GM21390 (cell line): Measurements from ENCODE around the gene ART1.

ENCODE experiments used
- ATAC-seq: cut with Tn5 transposase; IDR thresholded peaks from one replicate; pipeline ENCODE4 v1.9.1; 2021; ENCODE audit not compliant: unreplicated experiment

Gene ART1

DNA sequence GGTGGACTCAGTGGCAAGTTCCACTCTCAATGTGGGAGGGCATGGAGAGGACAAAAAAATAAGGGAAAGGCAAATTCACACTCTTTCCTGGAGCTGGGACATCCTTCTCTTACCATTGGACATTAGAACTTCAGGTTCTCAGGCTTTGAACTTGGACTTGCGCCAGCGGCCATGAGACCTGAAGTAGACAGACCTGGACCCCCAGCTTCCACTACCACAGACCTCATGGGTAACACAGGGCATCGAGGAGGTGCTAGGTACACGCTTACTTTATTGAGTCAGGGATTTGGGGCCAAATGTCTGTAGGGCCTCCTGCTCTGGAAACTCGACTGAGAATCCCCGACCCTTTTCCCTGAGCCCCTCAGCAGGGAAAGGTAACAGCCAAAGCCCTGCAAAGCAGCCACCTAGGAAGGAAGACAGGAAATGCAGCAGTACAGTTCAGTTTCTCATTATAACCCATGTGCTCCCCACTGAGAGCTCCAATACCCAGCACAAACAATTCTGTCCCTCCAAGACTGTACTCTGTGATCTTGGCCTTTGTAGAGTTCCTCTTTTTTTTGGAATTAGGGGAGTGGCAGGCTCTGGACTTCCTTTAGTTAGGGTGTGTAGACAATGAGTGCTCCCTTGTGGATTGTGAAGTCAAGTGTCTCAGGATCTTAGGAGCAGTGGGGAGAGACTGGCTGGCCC, 20.6 kb downstream of the ART1 start:
- no peak for ATAC-seq

DNA sequence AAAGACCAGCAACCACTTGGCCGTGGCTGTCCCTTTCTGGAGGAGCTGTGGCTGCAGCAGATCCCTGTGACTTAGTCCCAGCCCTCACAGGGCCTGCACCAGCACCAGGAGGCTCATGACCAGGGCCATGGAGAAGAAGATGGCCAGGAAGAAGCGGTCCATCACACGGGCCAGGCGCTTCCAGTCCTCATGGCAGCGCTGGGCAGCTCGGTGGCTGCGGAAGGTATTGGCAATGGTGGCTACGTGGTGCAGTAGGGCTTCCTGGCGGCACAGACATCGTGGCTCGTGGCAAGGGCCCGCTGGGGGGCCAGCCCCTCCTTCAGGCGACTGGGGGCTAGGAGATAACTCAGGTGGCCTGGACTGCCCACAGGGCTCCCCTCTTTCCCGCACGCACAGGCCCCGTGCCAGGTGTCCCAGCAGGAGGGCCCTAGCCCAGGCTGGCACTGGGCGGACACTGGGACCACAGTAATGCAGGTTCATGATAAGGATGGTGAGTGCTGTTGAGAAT, 21.1 kb downstream of the ART1 start:
- ATAC-seq, result no peak

DNA sequence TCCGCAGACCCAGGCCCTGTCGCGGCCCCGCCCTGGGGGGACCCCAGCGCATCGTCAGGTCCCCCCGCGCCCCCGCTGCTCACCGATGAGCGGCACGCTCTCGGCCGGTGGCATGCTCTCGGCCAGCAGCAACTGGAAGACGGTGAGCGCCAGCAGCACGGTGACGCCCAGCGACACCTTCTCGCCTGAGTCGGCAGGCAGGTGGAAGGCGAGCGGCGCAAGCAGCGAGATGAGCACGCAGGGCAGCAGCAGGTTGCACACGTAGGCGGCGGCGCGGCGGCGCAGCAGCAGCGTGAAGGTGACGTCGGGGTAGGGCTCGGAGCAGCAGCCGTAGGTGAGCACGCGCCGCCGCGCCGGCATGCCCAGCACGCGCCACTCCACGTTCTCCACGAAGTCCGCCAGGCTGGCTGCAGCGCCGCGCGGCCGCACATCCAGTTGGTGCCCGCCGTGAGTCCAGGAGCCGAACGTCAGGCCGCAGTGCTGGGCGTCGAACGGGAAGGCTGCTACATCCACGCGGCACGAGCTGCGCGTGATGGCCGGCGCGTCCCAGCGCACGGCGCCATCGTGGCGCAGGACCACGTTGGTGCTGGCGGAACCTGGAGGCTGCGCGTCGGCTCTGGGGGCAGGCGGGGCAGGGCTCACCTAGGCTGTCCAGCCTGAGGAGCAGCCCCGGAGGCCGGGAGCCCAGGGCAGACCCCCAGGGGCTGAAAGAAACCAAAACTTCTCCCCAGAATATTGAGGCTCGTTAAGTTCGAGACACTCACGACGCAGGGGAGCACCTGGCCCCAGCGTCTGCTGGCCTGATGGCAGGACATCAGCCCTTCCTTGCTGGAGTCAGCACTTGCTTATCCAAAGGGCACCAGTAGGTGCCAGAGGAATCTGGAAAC, 22.5 kb downstream of the ART1 start:
- ATAC-seq, result no peak

DNA sequence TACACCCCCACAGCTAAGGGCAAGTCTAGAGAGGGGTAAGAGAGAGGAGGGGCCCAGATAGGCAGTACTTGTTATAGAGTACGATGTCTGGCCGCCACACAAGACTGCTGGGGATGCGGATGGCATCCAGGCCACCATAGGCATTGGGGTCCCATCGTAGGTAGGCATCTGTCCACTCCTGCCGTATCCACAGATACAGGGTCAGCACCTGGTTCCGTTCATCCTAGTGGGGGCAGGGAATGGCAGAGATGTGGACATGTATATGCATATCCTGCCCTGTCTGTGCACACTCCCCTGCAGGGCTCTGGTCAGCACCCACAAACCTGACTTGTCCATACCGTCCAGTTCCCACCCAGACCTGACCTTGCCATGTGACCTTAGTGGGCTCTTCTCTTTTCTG, 24.2 kb downstream of the ART1 start:
- ATAC-seq, result no peak

DNA sequence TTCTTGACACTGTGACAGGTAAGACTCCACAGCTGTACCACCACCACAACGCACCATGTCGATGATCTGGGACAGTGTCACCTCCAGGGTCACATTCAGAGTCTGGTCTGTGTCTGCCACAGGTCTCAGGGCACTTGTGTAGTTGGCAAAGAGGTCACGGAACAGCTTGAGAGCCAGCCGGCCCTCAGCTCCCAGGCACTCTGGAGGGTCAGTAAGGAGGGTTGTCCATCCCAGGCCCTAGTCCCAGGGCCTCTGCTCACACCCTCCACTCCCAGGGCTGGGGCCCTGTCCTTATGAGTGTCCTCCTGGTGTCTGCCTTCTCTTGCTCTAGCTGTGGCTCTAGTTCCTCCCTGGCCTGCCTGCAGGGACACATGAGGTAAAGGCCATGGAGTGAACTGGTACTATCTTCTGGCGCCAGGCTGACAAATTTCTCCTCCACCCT, 24.8 kb downstream of the ART1 start:
- no peak for ATAC-seq

DNA sequence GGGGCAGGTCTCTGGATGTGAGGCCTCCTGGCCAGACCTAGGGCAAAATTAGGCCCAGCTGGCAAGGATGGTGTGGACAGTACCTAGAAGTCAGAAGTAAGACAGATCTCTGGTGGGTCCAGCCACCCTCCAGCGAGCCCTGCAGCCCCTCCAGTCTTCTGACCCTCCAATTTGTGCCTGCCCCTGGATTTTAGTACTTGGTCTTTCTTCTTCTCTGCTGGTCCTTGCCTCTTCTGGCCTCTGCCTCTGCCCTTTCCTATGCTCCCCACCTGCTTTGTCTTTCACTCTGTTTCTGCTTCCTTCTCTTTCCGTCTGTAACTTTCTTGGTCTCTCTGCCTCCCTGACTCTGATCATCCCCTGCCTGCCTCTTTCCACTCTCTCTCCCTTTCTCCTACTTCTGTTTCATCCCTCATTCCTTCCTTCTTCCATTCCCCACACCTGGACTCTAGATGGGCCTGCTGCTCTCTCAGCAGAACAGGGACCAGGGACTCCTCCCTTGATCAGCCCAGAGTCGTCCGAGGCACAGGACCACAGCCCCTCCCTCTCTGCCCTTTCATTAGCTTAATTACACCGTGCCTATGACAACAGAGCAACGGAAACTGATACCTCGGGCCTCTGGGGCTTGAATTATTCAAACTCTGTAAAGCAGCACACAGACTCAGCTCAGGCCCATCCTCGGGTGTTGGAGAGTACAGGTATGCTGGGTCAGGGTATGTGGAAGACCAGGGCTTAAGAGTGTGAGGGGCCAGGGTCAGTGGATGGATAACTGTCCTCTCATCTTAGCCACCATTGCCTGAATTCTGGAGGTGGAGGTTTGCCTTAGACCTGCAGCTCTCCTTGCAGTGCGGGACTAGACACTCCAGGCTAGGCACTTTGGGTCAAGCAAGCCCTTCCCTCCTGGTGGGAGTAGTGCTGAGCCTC, 26.7 kb downstream of the ART1 start, which contains the start of gene CHRNA10:
CHRNA10 (minus strand) TSS at position 51 of the 921 bp plus-strand sequence. CDS start 72 bp downstream, outside the sequence.
- no peak for ATAC-seq

DNA sequence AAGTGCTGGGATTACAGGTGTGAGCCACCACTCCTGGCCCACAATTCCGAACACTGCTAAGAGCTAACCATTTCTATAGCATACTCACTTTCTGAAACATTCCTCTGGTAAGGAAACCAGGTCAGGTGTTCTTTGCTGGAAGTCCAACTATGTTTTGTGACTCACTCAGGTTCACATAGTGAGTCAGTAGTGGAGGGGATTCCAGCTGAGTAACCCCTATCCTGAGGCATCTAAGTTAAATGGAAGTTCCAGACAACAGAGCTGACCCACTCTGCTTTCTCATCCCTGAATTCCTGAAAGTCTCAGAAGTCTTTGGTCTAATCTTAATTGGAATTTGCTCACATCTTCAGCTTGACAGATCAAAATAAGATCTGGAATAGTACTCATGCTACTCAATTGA, 29.3 kb downstream of the ART1 start:
- ATAC-seq, result no peak

DNA sequence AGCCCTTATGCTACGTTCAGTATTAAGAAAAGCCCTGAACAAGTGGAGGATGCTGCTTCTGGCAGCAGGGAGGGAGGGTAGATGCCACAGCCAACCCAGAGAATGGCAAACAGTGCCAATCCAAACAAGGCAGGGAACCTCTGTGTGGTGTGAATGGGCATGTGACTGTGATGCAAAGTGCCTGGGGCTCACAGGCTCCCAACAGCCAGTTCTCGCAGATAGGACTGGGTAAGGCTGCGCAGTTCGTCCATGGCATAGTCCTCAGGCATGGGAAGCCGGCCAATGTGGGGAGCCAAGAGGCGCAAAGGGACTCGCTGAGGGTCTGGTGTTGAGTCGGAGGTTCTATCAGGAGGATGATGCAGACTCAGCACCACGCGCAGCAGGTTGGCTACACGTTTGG, 31.0 kb downstream of the ART1 start:
- ATAC-seq, result no peak

DNA sequence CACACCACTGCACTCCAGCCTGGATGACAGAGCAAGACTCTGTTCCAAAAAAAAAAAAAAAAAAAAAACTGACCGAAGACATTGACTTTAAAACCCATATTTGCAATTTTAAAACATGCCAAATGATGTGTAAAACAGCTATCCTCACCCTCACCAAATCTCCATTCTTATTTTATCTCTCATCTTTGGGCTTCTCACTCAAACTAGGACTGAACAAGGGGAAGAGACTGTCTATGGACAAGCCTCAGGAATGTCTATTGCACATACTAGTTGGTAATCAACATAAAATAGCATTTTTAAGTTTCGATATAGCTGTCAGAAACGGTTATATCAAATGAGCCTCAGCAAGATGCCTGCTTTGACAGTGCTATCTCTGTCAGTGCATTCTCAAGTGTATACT, 34.1 kb downstream of the ART1 start:
- no peak for ATAC-seq

DNA sequence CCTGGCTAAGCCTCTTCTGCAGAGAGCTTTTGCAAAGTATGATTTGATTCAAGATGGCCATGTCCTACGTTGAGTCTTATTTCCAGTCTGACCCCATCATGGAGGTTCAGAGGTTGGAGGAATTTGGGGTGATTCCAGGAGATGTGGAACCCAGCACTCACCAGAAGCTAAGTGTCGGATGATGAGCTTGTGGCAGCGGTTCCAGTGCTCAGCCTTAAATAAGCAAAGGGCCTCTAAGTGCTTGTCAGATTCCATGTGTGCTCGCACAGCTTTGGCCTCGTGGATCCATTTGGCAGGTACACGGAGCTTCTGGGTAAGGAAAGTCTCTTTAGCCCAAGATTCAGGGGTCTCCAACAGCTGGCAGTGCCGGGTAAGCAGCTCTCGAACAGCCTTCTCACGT, 38.1 kb downstream of the ART1 start:
- ATAC-seq, result no peak

DNA sequence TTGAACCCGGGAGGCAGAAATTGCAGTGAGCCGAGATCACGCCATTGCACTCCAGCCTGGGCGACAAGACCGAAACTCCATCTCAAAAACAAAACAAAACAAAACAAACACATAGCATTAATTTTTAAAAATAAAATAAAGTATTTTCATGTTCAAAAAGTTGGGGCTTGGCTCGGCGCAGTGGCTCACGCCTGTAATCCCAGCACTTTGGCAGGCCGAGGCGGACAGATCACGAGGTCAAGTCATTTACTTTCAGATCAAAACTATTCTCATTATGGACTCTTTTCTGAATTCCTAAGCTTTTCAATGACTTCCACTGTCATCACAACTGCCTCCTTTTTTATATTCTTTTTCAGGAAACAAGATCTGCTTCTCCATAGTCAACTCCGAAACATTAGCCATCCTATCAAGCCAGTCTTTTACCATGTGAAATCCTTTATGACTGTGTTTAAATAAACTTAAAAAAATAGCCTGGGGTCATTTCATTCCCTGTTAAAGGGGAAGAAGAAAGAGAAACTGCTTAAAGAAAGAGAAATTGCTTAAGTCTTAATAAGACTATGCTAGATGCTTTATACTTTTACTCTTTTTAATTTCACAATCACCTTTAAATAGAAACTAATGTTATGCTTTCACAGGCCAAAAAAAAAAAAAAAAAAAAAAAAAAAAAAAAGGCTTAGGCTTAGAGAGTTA, 39.3 kb downstream of the ART1 start:
- no peak for ATAC-seq

DNA sequence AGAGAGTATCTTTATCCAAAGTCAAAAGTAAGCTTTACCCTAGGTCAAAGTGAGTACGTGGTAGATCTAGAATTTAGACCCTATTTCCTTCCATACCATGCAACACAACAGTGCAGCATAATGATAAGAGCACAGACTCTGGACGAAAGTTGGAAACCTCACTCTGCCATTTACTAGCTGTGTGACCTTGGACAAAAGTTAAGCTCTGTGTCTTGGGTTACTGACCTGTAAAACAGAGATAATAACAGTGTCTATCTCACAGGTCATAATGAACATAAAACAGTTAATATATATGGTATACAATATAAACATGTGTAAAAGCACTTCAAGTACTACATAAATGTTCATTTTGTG, 39.9 kb downstream of the ART1 start:
- ATAC-seq, result no peak

DNA sequence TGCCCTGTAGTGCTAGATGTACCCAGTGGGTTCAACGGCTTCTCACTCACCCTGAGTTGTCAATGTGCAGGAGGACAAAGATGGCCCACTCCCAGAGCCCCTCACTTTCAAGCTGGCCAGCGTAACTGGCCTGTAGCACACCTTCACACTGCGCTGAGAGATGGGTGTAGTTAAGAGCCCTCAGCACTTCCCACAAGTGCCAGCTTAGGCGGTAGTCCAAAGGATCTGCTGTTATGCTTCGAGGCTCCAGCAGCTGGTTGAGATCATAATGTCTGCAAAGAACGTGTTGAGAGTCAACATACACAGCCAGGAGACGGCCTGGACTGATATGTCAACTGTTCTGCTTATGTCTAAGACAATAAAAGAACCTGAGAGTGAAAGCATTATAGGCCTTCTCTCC, 41.0 kb downstream of the ART1 start:
- ATAC-seq, result no peak

DNA sequence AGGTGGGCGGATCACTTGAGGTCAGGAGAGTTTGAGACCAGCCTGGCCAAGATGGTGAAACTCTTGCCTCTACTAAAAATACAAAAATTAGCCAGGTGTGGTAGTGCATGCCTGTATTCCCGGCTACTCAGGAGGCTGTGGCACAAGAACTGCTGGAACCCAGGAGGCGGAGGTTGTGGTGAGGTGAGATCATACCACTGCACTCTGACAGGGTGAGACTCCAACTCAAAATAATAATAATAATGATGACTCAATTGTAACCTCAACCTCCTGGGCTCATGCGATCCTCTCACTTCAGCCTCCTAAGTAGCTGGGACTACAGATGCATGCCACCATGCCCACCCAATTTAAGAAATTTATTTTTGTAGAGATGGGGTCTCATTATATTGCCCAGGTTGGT, 41.8 kb downstream of the ART1 start:
- no peak for ATAC-seq

DNA sequence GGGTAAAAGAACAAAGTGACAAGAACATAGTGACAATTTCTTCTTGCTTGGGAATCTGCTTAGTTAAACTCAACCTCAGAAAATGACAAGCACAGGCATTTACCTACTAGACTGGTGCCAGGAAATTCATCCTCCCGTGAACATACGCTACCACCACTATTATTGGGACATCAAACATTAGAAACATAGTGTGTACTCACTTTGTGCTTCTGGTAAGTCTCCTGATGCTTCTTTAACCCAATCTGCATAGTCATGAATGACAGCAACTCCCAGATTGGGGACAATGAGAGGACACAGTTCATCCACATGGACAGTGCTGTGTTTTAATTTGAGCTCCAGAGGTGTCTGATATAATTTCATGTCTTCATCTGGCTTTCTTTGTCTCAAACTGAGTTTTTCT, 55.5 kb downstream of the ART1 start:
- ATAC-seq, result no peak

DNA sequence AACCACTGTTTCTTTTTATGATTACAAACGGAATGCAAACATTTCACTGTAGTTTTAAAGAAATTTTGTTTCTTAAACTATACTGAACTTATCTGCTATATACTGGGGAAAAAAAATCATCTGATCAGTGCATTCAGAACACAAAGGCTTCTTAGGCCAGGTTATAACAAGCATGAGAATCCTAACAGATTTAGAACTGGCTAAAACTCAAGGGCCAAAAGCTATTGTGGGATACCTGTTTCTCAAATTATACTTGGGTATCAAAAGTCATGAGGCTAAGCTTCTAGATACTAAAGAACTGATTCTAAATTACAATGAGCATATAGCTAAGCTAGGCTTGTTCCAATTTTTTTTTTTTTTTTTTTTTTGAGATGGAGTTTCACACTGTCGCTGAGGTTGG, 56.0 kb downstream of the ART1 start:
- no peak for ATAC-seq

DNA sequence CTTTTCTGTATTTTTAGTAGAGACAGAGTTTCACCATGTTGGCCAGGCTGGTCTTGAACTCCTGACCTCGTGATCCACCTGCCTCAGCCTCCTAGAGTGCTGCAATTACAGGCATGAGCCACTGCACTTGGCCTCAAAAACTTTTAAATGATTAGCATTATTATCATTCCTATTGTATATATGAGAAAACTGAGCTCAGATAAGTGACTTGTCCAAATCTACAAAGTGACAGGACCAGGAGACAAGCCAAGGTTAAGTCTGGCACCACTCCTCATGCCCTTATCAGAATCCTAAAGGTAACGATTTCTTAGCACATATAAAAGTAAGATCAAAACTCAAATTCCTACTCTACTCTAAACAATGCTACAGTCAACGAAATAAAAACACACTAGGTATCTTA, 58.5 kb downstream of the ART1 start:
- no peak for ATAC-seq

DNA sequence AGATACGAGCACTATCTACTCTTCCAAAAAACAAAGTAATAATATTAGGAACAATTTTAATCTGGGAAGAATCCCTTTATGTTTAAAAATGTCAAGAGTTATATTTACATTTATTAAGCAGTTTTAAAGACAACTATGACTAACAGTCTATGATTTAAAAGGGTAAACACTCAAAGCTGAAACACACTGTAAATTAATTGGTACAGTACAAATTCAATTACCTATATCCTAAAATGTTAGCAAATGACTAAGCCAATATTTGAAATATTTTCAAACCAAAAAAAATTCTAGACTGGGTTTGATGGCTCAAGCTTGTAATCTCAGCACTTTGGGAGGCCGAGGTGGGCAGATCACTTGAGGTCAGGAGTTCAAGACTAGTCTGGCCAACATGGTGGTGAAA, 62.2 kb downstream of the ART1 start:
- ATAC-seq, result no peak

DNA sequence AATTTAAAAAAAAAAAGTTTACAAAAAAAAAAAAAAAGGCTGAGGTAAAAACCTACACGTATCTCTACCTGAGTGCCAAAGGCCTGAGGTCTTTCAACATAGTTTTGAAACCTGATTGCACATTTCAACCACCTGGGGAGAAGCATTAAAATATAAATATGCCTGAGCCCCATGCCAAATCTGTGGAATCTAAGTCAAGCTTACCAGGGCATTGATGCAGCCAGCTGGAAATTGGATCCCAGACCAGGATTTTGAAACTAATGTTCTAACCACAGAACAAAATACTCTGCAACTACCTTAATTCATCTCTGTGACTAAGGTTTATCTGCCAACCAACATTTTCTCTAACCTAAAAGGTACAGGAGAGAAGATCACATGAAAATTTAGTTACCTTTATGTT, 65.0 kb downstream of the ART1 start:
- ATAC-seq, result no peak

DNA sequence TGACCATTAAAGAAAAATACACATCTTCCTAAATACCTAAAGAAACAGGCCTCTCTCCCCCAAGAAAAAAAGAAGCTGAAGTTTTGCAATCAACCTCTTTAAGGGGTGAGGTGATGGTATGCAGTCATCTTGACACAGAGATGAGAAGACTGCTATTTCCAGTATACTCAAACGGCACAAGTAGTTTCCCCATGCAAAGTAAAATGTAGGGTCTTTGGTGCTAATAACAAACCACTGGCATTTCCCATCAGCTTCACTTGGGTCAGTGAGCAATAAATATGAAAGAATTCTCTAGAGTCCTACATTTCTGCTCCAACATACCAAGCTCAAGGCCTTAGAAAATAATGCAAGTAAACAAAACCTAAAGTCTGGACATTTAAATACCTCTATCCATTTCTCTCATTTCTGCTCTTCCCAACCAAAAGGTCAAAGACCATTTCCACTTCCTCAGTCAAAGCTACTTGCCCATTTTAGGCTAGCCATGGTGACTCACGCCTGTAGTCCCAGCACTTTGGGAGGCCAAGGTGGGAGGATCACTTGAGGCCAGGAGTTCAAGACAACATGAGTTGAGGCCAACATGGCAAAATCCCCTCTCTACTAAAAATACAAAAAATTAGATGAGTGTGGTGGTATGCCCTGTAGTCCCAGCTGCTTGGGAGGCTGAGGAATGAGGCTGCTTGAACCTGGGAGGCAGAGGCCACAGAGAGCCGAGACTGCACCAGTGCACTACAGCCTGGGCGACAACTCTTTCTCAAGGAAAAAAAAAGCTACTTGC, 65.7 kb downstream of the ART1 start:
- ATAC-seq, result no peak
